HG02943 (cell line): ENCODE results near the gene LTBP4.
A peak's percentile ranks its signal among the peaks of the same experiment; 100 is the strongest.
"Not testable (repeated sequence)": the region's sequence is repeated elsewhere in the genome, so short reads cannot be mapped to it uniquely, and the experiment has no call there.

Experiments used
- ATAC-seq: cut with Tn5 transposase; IDR thresholded peaks from one replicate; pipeline ENCODE4 v1.9.1; 2021; ENCODE audit warnings: mild to moderate bottlenecking, low read depth, moderate library complexity; ENCODE audit not compliant: unreplicated experiment

The LTBP4 gene

GRCh38 chr19:40571831-40572495, 29.2 kb upstream of the LTBP4 start:
- no peak for ATAC-seq

- ATAC-seq: no peak
Observed at GRCh38 chr19:40575326-40575725, 25.8 kb upstream of the LTBP4 start.

- peak; percentile 29 for ATAC-seq
Observed at GRCh38 chr19:40576151-40576584, 25.0 kb upstream of the LTBP4 start.

GRCh38 chr19:40576585-40577451, 24.4 kb upstream of the LTBP4 start, which contains the start of gene SHKBP1:
TSS of gene SHKBP1 (plus strand) at chr19:40576873. CDS start at chr19:40576900, 27 bp downstream.
- ATAC-seq: peak; percentile 96

GRCh38 chr19:40578442-40578908, 22.7 kb upstream of the LTBP4 start:
- no peak for ATAC-seq

- ATAC-seq: no peak
Observed at GRCh38 chr19:40580619-40581018, 20.6 kb upstream of the LTBP4 start.

- ATAC-seq: no peak
Observed at GRCh38 chr19:40581531-40581930, 19.6 kb upstream of the LTBP4 start.

GRCh38 chr19:40582467-40582866, 18.7 kb upstream of the LTBP4 start:
- no peak for ATAC-seq

GRCh38 chr19:40583283-40583682, 17.9 kb upstream of the LTBP4 start:
- no peak for ATAC-seq

- ATAC-seq: no peak
Observed at GRCh38 chr19:40584007-40584406, 17.2 kb upstream of the LTBP4 start.

- ATAC-seq: no peak
Observed at GRCh38 chr19:40585241-40585981, 15.8 kb upstream of the LTBP4 start.

- no peak for ATAC-seq
Observed at GRCh38 chr19:40585982-40586422, 15.2 kb upstream of the LTBP4 start.

- no peak for ATAC-seq
Observed at GRCh38 chr19:40586611-40587010, 14.6 kb upstream of the LTBP4 start.

- ATAC-seq: no peak
Observed at GRCh38 chr19:40588110-40588854, 12.9 kb upstream of the LTBP4 start.

GRCh38 chr19:40588926-40589569, 12.1 kb upstream of the LTBP4 start:
- ATAC-seq: no peak

- ATAC-seq: no peak
Observed at GRCh38 chr19:40589591-40590429, 11.4 kb upstream of the LTBP4 start.

- no peak for ATAC-seq
Observed at GRCh38 chr19:40590464-40591265, 10.5 kb upstream of the LTBP4 start.

GRCh38 chr19:40591724-40592123, 9.4 kb upstream of the LTBP4 start:
- ATAC-seq: not testable (repeated sequence)
